ENCODE data around the gene ACSF3. TPM values are rescaled to one million over a fixed set of nuclear protein-coding genes. Genes with fewer than 3 reads are reported as not detected.

The ACSF3 gene
- polyA plus RNA-seq, 3 donors = 29.7 to 38.0 (median 30.8) TPM

DNA sequence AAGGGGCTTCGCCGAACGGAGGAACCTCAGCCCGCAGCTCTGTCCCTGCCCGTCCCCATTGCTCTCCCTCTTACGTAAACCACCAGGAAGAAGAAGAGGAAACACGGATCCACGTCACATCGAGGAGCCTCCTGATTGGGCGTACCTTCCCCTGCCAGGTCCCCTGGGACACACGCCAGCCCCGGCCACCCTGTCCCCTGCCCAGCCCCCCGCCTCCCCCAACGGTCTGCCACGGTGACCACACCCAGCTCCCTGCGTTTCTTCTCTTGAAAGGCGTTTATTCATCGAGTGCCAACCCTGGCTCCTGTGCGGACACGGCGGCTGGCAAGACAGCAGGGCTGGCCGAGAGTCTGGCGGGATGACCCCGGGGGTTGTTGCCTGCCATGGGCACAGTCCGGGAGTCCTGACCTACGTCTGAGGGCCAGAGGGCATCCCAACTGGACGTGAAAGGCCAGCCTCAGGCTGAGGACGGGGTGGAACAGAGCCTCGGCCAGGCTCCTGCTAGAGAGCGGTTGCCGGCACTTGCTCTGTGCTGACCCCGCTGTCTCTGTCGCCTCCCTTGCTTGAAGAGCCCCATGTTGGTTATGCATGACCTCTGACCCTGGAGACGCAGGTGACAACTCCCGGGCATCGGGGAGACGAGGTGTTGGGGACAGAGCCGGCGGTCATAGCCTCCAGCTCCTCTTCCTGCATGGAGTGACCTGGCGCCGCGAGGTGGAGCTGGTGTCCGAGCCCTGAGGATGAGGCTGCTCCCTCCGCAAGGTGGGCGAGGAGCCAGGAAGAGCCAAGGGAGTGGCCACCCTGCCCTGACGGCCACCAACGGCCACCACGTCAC is 40.5 kb upstream of the ACSF3 start:
- DNase-seq (ENCODE audit: extremely low read depth in 1 of 11, low read depth in 9 of 11, low spot score in 4 of 11) = no peak

- no peak for DNase-seq (ENCODE audit: extremely low read depth in 1 of 11, low read depth in 9 of 11, low spot score in 4 of 11)
These were observed 40.0 kb upstream of the ACSF3 start for GRCh38 chr16:89053725-89054029.

DNA sequence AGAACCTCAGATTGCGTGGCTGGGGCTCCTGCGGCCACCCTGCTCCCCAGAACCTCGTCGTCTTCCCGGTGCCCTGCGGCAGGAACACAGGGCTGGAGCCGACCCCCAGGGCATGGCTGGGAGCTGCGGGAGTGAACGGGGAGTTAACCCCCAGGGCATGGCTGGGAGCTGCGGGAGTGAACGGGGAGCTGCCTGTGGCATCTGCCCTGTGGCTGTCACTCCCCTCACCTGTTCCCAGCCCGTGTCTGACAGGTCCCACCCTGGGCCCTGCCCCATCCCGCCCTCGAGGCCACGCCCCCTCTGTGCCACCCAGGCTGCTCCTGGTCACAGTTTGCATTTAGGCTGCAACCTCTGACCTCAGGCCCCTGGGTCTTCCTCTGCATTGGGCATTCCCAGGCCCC is 39.4 kb upstream of the ACSF3 start:
- no peak for DNase-seq (ENCODE audit: extremely low read depth in 1 of 11, low read depth in 9 of 11, low spot score in 4 of 11)

- no peak for DNase-seq (ENCODE audit: extremely low read depth in 1 of 11, low read depth in 9 of 11, low spot score in 4 of 11)
These were observed 38.9 kb upstream of the ACSF3 start for GRCh38 chr16:89054714-89055113.

DNA sequence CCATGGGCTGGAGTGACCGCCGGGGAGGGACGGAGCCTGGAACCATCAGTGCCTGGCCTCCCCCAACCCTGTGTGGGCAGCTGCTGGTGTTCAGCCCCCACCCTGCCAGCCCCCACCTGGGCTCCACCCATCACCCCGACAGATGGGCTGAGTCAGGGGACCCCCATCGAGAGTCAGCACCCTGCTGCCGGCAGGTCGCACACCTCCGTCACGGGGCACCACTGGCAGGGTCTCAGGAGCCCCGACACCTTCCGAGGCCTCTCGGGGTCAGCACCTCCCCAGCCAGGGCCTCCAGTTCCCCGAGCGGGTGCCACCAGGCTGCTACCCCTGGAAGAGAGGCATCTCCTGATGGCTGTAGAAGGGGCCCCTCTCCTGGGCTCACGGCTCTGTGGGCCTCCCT is 38.3 kb upstream of the ACSF3 start:
- DNase-seq (ENCODE audit: extremely low read depth in 1 of 11, low read depth in 9 of 11, low spot score in 4 of 11) = no peak

GRCh38 chr16:89055894-89056555 is 37.6 kb upstream of the ACSF3 start:
- no peak for DNase-seq (ENCODE audit: extremely low read depth in 1 of 11, low read depth in 9 of 11, low spot score in 4 of 11)

DNA sequence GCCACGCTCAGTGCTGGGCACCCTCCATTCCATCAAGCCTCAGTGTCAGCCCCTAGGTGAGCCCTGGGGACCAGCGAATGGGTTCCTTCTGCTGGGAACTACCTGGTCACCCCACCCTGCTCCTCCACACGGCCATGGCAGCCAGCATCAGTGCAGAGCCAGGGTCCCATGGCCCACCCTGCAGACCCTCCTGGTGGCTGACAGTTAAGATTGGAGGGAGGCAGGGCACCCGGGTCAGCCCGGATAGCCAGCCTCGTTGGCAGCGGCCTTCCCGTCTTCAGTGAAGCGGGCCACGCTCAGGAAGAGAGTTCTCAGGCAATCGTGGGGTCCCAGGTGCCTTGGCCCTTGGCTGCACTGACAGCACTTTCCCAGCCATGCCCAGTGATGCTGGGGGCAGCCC is 37.1 kb upstream of the ACSF3 start:
- DNase-seq (ENCODE audit: extremely low read depth in 1 of 11, low read depth in 9 of 11, low spot score in 4 of 11) = no peak

DNA sequence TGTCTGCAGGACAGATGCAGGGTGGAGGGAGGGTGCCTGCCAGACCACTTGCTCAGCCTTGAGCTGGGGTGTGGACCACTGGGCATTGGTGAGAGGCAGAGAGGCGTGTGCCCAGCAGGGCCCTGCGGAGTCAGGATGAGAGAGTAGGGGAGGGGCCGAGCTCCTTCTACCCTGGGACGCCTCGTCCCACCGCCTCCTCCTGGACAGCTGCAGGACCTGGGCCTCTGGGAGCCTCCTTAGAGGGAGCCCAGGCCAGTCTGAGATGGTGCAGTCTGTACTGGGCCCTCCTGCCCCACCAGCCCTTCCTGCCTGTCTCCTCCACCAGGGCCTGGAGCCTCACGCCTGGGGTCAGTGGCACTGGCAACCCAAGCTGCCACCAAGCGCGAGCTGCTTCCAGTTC is 35.9 kb upstream of the ACSF3 start:
- no peak for DNase-seq (ENCODE audit: extremely low read depth in 1 of 11, low read depth in 9 of 11, low spot score in 4 of 11)

GRCh38 chr16:89058812-89059211 is 34.8 kb upstream of the ACSF3 start:
- DNase-seq (ENCODE audit: extremely low read depth in 1 of 11, low read depth in 9 of 11, low spot score in 4 of 11) = no peak

DNA sequence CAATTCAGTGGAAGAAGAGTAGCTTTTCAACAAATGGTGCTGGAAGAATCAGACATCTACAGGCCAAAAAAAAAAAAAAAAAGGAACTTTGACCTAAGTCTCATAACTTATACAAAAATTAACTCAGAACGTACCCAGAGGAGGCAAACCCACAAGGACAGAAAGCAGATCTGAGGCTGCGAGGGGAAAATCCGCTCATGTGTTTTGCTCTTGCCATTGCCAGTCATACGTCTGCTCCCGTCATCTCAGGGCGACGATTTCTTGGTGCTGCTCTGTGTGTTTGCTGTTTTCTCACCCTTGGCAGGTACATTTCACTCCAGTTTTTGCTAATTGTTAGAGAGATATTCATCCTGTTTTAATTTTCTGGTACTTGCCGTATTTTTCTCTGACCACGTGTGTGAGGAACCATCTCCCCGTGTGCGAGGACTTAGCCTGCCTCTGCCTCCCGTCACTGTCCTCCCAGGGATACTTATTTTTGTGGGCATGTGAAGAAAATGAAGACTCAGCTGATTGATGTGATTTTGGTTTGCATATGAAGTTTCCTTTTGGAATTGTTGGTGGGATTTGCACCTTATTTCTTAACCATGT is 33.4 kb upstream of the ACSF3 start:
- no peak for DNase-seq (ENCODE audit: extremely low read depth in 1 of 11, low read depth in 9 of 11, low spot score in 4 of 11)

GRCh38 chr16:89061086-89061485 is 32.6 kb upstream of the ACSF3 start:
- DNase-seq (ENCODE audit: extremely low read depth in 1 of 11, low read depth in 9 of 11, low spot score in 4 of 11) = no peak

- DNase-seq (ENCODE audit: extremely low read depth in 1 of 11, low read depth in 9 of 11, low spot score in 4 of 11) = no peak
These were observed 31.9 kb upstream of the ACSF3 start for GRCh38 chr16:89061590-89062380.

- no peak for DNase-seq (ENCODE audit: extremely low read depth in 1 of 11, low read depth in 9 of 11, low spot score in 4 of 11)
These were observed 31.0 kb upstream of the ACSF3 start for GRCh38 chr16:89062389-89063345.

- no peak for DNase-seq (ENCODE audit: extremely low read depth in 1 of 11, low read depth in 9 of 11, low spot score in 4 of 11)
These were observed 29.8 kb upstream of the ACSF3 start for GRCh38 chr16:89063768-89064320.

DNA sequence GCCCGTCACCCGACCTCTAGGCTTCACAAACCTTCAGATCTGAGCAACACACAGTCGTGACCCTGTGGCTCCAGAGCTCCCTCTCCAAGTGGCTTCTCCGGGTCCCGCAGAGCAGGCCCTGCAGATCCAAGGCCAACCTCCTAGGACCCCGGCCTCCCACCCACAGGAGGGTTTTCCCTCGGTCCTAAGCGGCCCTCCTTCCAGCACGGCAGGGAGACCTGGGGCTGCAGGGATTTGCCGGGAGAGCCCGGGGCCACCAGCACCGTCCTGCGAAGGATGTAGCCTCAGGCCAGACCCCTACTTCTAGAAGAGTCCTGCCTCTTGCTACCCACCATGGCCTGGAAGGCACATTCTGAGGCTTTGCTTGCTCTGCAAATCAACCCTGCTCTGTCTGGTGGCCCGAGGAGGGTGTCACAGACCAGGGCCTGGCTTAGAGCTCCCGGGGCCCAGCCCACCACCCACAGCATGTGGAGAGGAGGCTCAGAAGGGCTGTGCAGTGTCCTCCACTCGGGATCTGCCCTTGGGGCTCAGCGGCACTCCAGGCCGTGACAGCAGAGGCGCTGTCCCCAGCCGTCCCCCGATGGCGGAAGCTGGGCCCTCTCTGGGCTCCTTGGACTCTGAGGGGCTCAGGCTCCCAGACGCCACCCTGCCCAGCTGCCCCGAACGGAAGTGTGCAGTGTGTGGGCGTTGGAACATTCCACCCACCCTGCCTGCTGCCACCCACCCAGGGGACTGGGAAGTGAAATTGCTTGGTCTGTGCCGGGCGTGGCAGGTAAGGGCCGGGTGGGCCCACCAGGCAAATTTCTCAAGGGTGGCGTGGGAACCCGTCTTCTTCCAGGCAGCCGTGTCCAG is 28.8 kb upstream of the ACSF3 start:
- DNase-seq (ENCODE audit: extremely low read depth in 1 of 11, low read depth in 9 of 11, low spot score in 4 of 11) = no peak

DNA sequence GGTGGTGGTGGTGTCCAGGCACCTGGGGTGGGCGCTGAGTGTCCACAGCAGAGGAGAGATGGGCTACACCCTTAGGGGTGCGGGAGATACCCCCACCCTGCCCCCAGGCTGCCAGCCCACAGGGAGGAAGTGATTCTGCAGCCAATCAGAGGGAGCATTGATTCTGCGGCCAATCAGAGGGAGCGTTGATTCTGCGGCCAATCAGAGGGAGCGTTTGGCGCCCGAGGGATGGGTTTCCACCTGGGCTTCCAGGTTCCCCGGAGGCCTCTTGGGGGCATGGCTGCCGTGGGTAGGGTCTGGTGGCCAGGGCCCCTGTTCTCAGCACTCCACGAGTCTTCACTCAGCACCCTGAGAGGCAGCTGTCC is 28.2 kb upstream of the ACSF3 start:
- DNase-seq (ENCODE audit: extremely low read depth in 1 of 11, low read depth in 9 of 11, low spot score in 4 of 11) = no peak

- DNase-seq (ENCODE audit: extremely low read depth in 1 of 11, low read depth in 9 of 11, low spot score in 4 of 11) = no peak
These were observed 26.9 kb upstream of the ACSF3 start for GRCh38 chr16:89066721-89067120.

Data from renal cortex interstitium (tissue), 11 donors.